ENCODE measurements around the gene LRRC37A2.
"Not testable (repeated sequence)": the region's sequence is repeated elsewhere in the genome, so short reads cannot be mapped to it uniquely, and the experiment has no call there.

DNA sequence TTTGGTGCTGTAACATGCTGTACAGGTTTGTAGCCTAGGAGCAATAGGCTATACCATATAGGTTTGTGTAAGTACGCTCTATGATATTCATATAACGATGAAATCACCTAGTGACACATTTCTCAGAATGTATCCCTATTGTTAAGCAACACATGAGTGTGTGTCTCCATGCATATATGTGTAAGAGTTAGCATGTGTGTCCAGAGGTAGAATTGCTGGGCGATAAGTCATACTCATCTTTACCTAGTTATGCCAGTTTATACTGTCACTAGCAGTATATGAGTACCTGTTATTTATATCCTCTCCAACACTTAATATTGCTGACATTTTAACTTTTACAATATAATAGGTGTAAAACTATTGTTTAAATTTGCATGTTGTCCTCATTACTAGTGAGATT is 88.5 kb downstream of the LRRC37A2 start:
- not testable (repeated sequence) for TF ChIP-seq CTCF (IDR thresholded peaks at IDR 0.05; ENCODE audit: insufficient read depth, low read length, poor library complexity, severe bottlenecking); EZH2phosphoT487 (conservative IDR thresholded peaks at IDR 0.05; ENCODE audit: low read length)
